ENCODE results near the gene CTXND1. TPM values are rescaled to one million over a fixed set of nuclear protein-coding genes. Genes with fewer than 3 reads are reported as not detected.

CTXND1 gene
- total RNA-seq, 2 experiments from 2014 or later = not detected

DNA sequence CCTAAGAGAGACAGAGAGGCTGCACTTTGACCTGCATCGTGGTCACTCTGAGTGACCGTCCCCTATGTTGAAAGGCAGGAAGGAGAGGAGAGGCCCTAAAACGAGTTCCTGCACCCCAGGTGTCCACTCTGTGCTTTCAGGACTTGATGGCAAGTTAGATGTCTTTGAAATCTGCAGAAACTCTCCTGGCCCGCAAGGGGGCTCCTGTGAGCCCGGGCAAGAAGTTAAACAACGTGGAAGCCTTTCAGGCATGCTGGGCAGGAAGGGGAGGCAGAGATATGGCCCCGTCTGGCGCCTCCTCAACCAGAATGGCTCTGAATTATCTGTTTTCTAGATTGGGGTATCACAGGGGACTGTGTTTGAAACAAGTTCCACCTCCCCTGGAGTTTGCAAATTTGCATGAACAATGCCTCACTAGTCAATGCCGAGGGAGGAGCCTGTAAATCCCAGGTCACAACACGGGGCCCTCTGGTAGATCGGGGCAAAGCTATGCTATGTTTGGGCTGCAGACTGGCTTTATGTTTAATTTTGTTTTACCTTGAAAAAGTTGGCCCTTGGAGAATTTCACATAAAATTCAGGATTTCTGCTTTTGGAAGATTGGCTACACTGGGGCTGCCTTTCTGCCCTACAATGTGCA, 9.8 kb downstream of the CTXND1 start:
- H3K4me2 ChIP-seq (ENCODE audit: low read length) = peak overlapping the region; percentile 10; the same call in 1 of the 2 replicates
- BruUV-seq (replicated peaks) = no TSS peak
- intact Hi-C loops (cut with micrococcal nuclease; ENCODE audit: unreplicated experiment) = no loop called here
- no peak overlapping the region for H3K27ac ChIP-seq (ENCODE audit: low read depth, low read length, poor library complexity, severe bottlenecking)
- ChIA-PET CTCF (ENCODE audit: unreplicated experiment) (no interaction called here), POLR2A (no interaction called here)
- no peak for TF ChIP-seq EZH2phosphoT487 (IDR thresholded peaks at IDR 0.05; ENCODE audit: borderline replicate concordance, low read depth, low read length)
- TF ChIP-seq, protein P1, sequence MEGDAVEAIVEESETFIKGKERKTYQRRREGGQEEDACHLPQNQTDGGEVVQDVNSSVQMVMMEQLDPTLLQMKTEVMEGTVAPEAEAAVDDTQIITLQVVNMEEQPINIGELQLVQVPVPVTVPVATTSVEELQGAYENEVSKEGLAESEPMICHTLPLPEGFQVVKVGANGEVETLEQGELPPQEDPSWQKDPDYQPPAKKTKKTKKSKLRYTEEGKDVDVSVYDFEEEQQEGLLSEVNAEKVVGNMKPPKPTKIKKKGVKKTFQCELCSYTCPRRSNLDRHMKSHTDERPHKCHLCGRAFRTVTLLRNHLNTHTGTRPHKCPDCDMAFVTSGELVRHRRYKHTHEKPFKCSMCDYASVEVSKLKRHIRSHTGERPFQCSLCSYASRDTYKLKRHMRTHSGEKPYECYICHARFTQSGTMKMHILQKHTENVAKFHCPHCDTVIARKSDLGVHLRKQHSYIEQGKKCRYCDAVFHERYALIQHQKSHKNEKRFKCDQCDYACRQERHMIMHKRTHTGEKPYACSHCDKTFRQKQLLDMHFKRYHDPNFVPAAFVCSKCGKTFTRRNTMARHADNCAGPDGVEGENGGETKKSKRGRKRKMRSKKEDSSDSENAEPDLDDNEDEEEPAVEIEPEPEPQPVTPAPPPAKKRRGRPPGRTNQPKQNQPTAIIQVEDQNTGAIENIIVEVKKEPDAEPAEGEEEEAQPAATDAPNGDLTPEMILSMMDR (conservative IDR thresholded peaks at IDR 0.05; ENCODE audit: low read length) = peak; percentile 85
- H4K20me1 ChIP-seq (ENCODE audit: insufficient read depth, low read length) = no peaks in the 10 kb centered on the region
- no peaks in the 10 kb centered on the region for H3K36me3 ChIP-seq (ENCODE audit: insufficient read depth, low read length)
- DNase-seq (ENCODE audit: low spot score) = peak; percentile 51
- H2AFZ ChIP-seq (ENCODE audit: low read length) = peak overlapping the region; percentile 37
- H3K4me3 ChIP-seq (ENCODE audit: low read depth, low read length, poor library complexity, severe bottlenecking) = no peak overlapping the region
- H3K4me1 ChIP-seq (ENCODE audit: insufficient read depth, low read length, poor library complexity, severe bottlenecking) = no peaks in the 10 kb centered on the region
- H3K9me2 ChIP-seq (ENCODE audit: insufficient read depth, low read length) = no peaks in the 10 kb centered on the region
- no peaks in the 10 kb centered on the region for H3K9me3 ChIP-seq (ENCODE audit: low read length)
- no peaks in the 10 kb centered on the region for H3K79me2 ChIP-seq (ENCODE audit: insufficient read depth, low read depth, low read length)

DNA sequence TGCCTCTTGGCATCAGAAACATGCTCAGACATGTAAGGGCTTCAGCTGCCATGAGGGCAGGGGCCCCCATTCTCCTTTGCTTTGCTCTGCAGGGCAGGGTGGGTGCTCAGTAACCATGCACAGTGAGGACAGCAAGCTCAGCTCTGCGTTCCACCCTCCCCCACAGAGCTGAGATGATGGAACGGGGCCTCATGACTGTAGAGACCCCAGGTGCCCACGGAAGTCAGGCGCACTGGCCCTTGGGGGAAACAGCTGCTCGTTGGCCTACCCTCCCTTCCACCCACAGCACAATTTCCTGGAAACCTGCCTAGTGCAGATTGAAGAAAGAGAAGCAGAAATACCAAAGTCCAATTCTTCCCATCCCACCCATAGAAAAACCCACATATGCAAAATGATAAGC, 10.5 kb downstream of the CTXND1 start:
- ChIA-PET CTCF (ENCODE audit: unreplicated experiment) (no interaction called here), POLR2A (no interaction called here)

DNA sequence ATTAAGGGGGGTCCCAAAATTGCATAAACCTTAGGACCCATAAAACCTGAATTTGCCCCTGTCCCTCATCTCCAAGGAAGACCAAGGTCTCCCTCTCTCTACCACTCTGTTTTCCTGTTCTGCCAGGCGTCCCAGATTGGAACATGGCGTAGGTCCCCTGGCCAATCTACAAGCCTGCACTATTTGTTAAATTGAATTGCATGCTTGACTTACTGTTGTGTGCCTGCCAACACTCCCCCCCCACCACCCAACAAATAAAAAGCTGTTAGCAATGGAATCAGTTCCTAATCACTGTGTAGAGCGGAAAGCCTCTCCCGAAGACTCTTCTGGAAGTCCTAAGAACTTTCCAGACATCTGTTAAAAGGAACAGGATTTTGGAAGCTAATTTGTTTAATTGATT, 11.7 kb downstream of the CTXND1 start:
- CTCF ChIA-PET (ENCODE audit: unreplicated experiment) = no interaction called here
- Histone ChIP-seq H3K36me3 (ENCODE audit: insufficient read depth, low read length) (no peaks in the 10 kb centered on the region), H2AFZ (ENCODE audit: low read length) (no peak overlapping the region), H3K9me2 (ENCODE audit: insufficient read depth, low read length) (no peaks in the 10 kb centered on the region), H3K4me3 (ENCODE audit: low read depth, low read length, poor library complexity, severe bottlenecking) (no peak overlapping the region), H3K4me2 (ENCODE audit: low read length) (no peak overlapping the region), H3K79me2 (ENCODE audit: insufficient read depth, low read depth, low read length) (no peaks in the 10 kb centered on the region), H3K9me3 (ENCODE audit: low read length) (no peaks in the 10 kb centered on the region), H3K27ac (ENCODE audit: low read depth, low read length, poor library complexity, severe bottlenecking) (no peak overlapping the region), H3K4me1 (ENCODE audit: insufficient read depth, low read length, poor library complexity, severe bottlenecking) (no peaks in the 10 kb centered on the region), H4K20me1 (ENCODE audit: insufficient read depth, low read length) (no peaks in the 10 kb centered on the region)
- POLR2A ChIA-PET = interaction anchor here (0.7 to 1.1 kb wide), 2 partner anchors 14 to 135 kb away, joined by 3 to 4 read pairs; no protein-coding TSS in a partner anchor
- intact Hi-C loops (cut with micrococcal nuclease; ENCODE audit: unreplicated experiment) = no loop called here
- TF ChIP-seq, protein P1 (conservative IDR thresholded peaks at IDR 0.05; ENCODE audit: low read length) = no peak
- no peak for TF ChIP-seq EZH2phosphoT487 (IDR thresholded peaks at IDR 0.05; ENCODE audit: borderline replicate concordance, low read depth, low read length)
- BruUV-seq (replicated peaks) = no TSS peak
- DNase-seq (ENCODE audit: low spot score) = no peak

More for the DNA sequence above, 10.5 kb downstream of the CTXND1 start:
- TF ChIP-seq EZH2phosphoT487 (IDR thresholded peaks at IDR 0.05; ENCODE audit: borderline replicate concordance, low read depth, low read length) = no peak
- TF ChIP-seq, protein P1 (conservative IDR thresholded peaks at IDR 0.05; ENCODE audit: low read length) = no peak
- Histone ChIP-seq H3K4me3 (ENCODE audit: low read depth, low read length, poor library complexity, severe bottlenecking) (no peak overlapping the region), H2AFZ (ENCODE audit: low read length) (no peak overlapping the region), H4K20me1 (ENCODE audit: insufficient read depth, low read length) (no peaks in the 10 kb centered on the region), H3K9me3 (ENCODE audit: low read length) (no peaks in the 10 kb centered on the region), H3K27ac (ENCODE audit: low read depth, low read length, poor library complexity, severe bottlenecking) (no peak overlapping the region), H3K36me3 (ENCODE audit: insufficient read depth, low read length) (no peaks in the 10 kb centered on the region), H3K9me2 (ENCODE audit: insufficient read depth, low read length) (no peaks in the 10 kb centered on the region), H3K4me1 (ENCODE audit: insufficient read depth, low read length, poor library complexity, severe bottlenecking) (no peaks in the 10 kb centered on the region), H3K4me2 (ENCODE audit: low read length) (no peak overlapping the region), H3K79me2 (ENCODE audit: insufficient read depth, low read depth, low read length) (no peaks in the 10 kb centered on the region)
- DNase-seq (ENCODE audit: low spot score) = no peak
- BruUV-seq (replicated peaks) = no TSS peak
- intact Hi-C loops (cut with micrococcal nuclease; ENCODE audit: unreplicated experiment) = no loop called here

Measured in OCI-LY7 (cell line).